ENCODE measurements around the gene PDGFRB. TPM values are rescaled to one million over a fixed set of nuclear protein-coding genes. Genes with fewer than 3 reads are reported as not detected.

PDGFRB gene
- total RNA-seq, 4 donors from 2014 or later: 87.5 to 161 (median 113) TPM

DNA sequence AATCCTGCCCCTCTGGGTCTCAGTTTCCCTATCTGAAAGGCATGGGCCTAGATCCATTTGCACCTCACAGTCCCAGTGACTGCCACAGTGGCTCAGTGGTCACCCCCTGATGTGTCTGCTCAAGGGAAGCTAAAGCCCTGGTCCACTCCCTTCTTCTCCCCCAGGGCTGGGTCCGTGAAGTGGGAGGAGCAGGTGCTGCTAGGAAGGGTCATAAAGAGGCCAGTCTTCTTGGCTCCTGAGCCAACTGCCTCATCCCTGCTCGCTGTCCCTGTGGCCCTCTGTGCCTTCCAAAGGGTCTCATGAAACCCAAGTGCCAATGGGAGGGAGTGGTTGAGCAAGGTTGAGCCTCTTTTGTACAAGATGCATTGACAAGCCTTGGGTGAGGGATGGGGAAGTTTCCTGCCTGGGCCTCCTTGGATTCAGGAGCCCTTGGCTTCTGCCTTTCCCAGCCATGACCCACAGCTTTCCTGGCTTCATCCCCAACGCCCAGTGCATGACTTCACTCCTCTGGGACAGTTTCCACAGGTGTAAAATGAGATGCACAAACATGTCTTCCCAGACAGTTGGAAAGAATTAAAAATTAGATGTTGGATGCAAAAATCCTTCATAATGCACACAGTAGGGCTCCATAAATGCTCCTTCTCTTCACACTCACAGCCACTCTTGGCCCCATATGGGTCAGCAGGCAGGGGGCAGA lies 32.6 kb upstream of the PDGFRB start:
- Histone ChIP-seq H3K4me3 (no peak overlapping the region), H3K27me3 (peaks cover 44% of the 10 kb centered on the region), H3K27ac (no peak overlapping the region), H3K4me1 (peaks cover 0 to 8% (median 6%) of the 10 kb centered on the region in 3 donors), H3K9me3 (no peaks in the 10 kb centered on the region), H3K36me3 (no peaks in the 10 kb centered on the region)
- WGBS, 2 donors (ENCODE audit: low coverage in 1 of 2): 40% methylated on average over 1 of the region's 3 CpGs; no CpG with 5 or more reads in 1 of the 2 donors
- no peak for ATAC-seq
- TF ChIP-seq EP300 (IDR thresholded peaks at IDR 0.05): no peak
- TF ChIP-seq POLR2AphosphoS5 (IDR thresholded peaks at IDR 0.05): no peak
- no peak for TF ChIP-seq POLR2A (IDR thresholded peaks at IDR 0.05)
- TF ChIP-seq, protein P1, sequence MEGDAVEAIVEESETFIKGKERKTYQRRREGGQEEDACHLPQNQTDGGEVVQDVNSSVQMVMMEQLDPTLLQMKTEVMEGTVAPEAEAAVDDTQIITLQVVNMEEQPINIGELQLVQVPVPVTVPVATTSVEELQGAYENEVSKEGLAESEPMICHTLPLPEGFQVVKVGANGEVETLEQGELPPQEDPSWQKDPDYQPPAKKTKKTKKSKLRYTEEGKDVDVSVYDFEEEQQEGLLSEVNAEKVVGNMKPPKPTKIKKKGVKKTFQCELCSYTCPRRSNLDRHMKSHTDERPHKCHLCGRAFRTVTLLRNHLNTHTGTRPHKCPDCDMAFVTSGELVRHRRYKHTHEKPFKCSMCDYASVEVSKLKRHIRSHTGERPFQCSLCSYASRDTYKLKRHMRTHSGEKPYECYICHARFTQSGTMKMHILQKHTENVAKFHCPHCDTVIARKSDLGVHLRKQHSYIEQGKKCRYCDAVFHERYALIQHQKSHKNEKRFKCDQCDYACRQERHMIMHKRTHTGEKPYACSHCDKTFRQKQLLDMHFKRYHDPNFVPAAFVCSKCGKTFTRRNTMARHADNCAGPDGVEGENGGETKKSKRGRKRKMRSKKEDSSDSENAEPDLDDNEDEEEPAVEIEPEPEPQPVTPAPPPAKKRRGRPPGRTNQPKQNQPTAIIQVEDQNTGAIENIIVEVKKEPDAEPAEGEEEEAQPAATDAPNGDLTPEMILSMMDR (IDR thresholded peaks at IDR 0.05): no peak

DNA sequence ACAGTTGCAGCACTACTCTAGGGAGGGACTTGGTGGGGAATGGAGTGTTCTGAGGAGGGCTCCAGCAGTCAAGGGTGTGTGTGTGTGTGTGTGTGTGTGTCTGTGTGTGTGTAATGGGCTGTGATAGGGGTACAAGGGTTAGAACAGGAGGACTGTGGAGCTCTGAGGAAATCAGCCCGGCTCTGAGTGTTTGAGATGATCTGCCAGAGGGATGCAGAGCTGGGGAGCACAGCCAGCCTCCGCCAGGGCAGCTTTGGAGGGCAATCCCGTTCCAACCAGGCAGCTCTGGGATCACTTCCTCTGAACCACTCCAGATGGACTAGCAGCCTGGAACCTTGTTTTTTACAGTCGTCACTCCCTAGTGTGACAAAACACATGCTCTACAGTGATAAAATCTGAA lies 31.3 kb upstream of the PDGFRB start:
- Histone ChIP-seq H3K9me3 (no peaks in the 10 kb centered on the region), H3K36me3 (no peaks in the 10 kb centered on the region), H3K4me1 (peaks cover 0 to 15% (median 6%) of the 10 kb centered on the region in 3 donors), H3K27ac (no peak overlapping the region), H3K4me3 (no peak overlapping the region), H3K27me3 (peaks cover 39% of the 10 kb centered on the region)
- TF ChIP-seq POLR2AphosphoS5 (IDR thresholded peaks at IDR 0.05) (no peak), POLR2A (IDR thresholded peaks at IDR 0.05) (no peak), EP300 (IDR thresholded peaks at IDR 0.05) (no peak)
- TF ChIP-seq, protein P1 (IDR thresholded peaks at IDR 0.05): no peak
- no peak for ATAC-seq
- 56 to 69% methylated on average over 3 to 4 of the region's 4 CpGs for WGBS, 2 donors (ENCODE audit: low coverage in 1 of 2)

DNA sequence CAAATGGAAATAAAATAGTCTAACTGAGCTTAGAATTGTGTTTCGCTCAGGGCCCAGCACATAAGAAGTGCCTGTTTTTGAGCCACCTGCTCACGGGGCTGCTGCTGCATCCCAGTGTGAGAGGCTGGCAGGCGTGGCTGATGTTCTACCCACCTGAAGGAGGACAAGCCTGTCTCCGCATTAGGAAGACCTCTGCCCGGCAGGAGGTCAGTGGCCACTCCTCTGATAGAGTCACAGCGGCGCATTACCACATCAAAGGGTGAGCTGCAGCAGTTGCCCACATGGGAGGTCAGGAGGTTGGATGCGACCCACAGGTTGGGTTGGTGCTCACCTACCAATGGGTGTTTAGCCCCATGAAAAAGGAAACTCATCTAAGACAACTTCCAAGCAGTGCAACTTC lies 30.5 kb upstream of the PDGFRB start:
- H3K36me3 ChIP-seq: no peaks in the 10 kb centered on the region
- peaks cover 0 to 23% (median 9%) of the 10 kb centered on the region in 3 donors for H3K4me1 ChIP-seq
- H3K4me3 ChIP-seq: no peak overlapping the region
- H3K27ac ChIP-seq: no peak overlapping the region
- TF ChIP-seq EP300 (IDR thresholded peaks at IDR 0.05) (no peak), POLR2A (IDR thresholded peaks at IDR 0.05) (no peak), POLR2AphosphoS5 (IDR thresholded peaks at IDR 0.05) (no peak)
- TF ChIP-seq, protein P1 (IDR thresholded peaks at IDR 0.05): no peak
- WGBS, 2 donors (ENCODE audit: low coverage in 1 of 2): no CpG with 5 or more reads among the region's 8 CpGs
- H3K9me3 ChIP-seq: no peaks in the 10 kb centered on the region
- no peak for ATAC-seq
- peaks cover 34% of the 10 kb centered on the region for H3K27me3 ChIP-seq

- ATAC-seq: no peak
- Histone ChIP-seq H3K36me3 (no peaks in the 10 kb centered on the region), H3K27me3 (peaks cover 26% of the 10 kb centered on the region), H3K4me1 (peaks cover 0 to 29% (median 18%) of the 10 kb centered on the region in 3 donors), H3K27ac (no peak overlapping the region), H3K9me3 (no peaks in the 10 kb centered on the region), H3K4me3 (no peak overlapping the region)
- TF ChIP-seq POLR2AphosphoS5 (IDR thresholded peaks at IDR 0.05): no peak
- TF ChIP-seq EP300 (IDR thresholded peaks at IDR 0.05): no peak
- TF ChIP-seq, protein P1 (IDR thresholded peaks at IDR 0.05): no peak
- TF ChIP-seq POLR2A (IDR thresholded peaks at IDR 0.05): no peak
- WGBS, 2 donors (ENCODE audit: low coverage in 1 of 2): 70 to 91% methylated on average over 6 to 8 of the region's 12 CpGs
Observed at GRCh38 chr5:150184990-150185912, 29.6 kb upstream of the PDGFRB start.
